Measurements from ENCODE around the gene SETBP1. TPM values are rescaled to one million over a fixed set of nuclear protein-coding genes. Genes with fewer than 3 reads are reported as not detected.

SETBP1 gene
- total and polyA plus RNA-seq, 2 of the 4 experiments (the other 2 are of a cell fraction): 0.19 to 0.36 TPM

- DNase-seq: no peak
- no peak overlapping the region for H2AK9ac ChIP-seq (replicated peaks; ENCODE audit: low read depth, low read length, poor library complexity)
- no peak overlapping the region for H2BK15ac ChIP-seq (ENCODE audit: low read depth, low read length)
- H3K4me3 ChIP-seq (ENCODE audit: insufficient read depth, low read depth, low read length): no peak overlapping the region
- intact Hi-C loops (cut with micrococcal nuclease) (no loop called here), dilution Hi-C loops (cut with HindIII; ENCODE audit: low sequenced_read_pairs, unreplicated experiment) (no loop called here), in situ Hi-C loops (cut with MboI; ENCODE audit: low sequenced_read_pairs) (no loop called here)
- no peak overlapping the region for H4K91ac ChIP-seq (ENCODE audit: insufficient read depth, low read depth, low read length)
- no TSS peak for BruUV-seq (replicated peaks)
- no peak for ATAC-seq (ENCODE audit: low read depth)
- H3K79me1 ChIP-seq (ENCODE audit: low read depth in 1 of 2, low read length in 2 of 2): no peaks in the 10 kb centered on the region
- no peak overlapping the region for H4K5ac ChIP-seq (ENCODE audit: low read depth, low read length)
- H4K20me1 ChIP-seq (ENCODE audit: insufficient read depth, low read length): no peaks in the 10 kb centered on the region
- H2BK5ac ChIP-seq (ENCODE audit: low read depth, low read length, poor library complexity, severe bottlenecking): no peak overlapping the region
- H3K36me3 ChIP-seq (ENCODE audit: control insufficient read depth, insufficient read depth, low read length): no peaks in the 10 kb centered on the region
- H2AK5ac ChIP-seq (ENCODE audit: low read depth, low read length): no peak overlapping the region
- H4K8ac ChIP-seq (ENCODE audit: low read depth in 2 of 2, low read length in 2 of 2): no peak overlapping the region
- no CpG with 5 or more reads among the region's 3 CpGs for WGBS, 2 experiments (ENCODE audit: extremely low coverage in 2 of 2, insufficient read length in 1 of 2)
- H3K9me1 ChIP-seq (ENCODE audit: insufficient read depth, low read length): no peaks in the 10 kb centered on the region
- peaks cover 3% of the 10 kb centered on the region; the same call in 1 of the 2 replicates for H3K4me1 ChIP-seq (ENCODE audit: control insufficient read depth, insufficient read depth, low read length)
- no peak overlapping the region for H3K56ac ChIP-seq (ENCODE audit: extremely low read depth, insufficient read depth, low read length)
- H3K27ac ChIP-seq (ENCODE audit: insufficient read depth, low read length): no peak overlapping the region
- no peak for TF ChIP-seq MXI1 (IDR thresholded peaks at IDR 0.05; ENCODE audit: borderline replicate concordance, low read depth, low read length)
- no peak for TF ChIP-seq RCOR1 (IDR thresholded peaks at IDR 0.05; ENCODE audit: insufficient replicate concordance, low read length)
- no peak for TF ChIP-seq POLR2A (IDR thresholded peaks at IDR 0.05; ENCODE audit: low read depth, low read length)
- no peak for TF ChIP-seq MAZ (IDR thresholded peaks at IDR 0.05; ENCODE audit: borderline replicate concordance, low read depth, low read length)
- no peak for TF ChIP-seq RAD21 (IDR thresholded peaks at IDR 0.05; ENCODE audit: low read length)
- TF ChIP-seq BHLHE40 (IDR thresholded peaks at IDR 0.05; ENCODE audit: low read depth, low read length): no peak
- TF ChIP-seq FOS (IDR thresholded peaks at IDR 0.05; ENCODE audit: low read depth, low read length): no peak
- no peak for TF ChIP-seq NFE2L2 (IDR thresholded peaks at IDR 0.05; ENCODE audit: low read depth, low read length)
- no peak for TF ChIP-seq CHD1 (IDR thresholded peaks at IDR 0.05; ENCODE audit: low read depth, low read length)
- TF ChIP-seq, protein P1, sequence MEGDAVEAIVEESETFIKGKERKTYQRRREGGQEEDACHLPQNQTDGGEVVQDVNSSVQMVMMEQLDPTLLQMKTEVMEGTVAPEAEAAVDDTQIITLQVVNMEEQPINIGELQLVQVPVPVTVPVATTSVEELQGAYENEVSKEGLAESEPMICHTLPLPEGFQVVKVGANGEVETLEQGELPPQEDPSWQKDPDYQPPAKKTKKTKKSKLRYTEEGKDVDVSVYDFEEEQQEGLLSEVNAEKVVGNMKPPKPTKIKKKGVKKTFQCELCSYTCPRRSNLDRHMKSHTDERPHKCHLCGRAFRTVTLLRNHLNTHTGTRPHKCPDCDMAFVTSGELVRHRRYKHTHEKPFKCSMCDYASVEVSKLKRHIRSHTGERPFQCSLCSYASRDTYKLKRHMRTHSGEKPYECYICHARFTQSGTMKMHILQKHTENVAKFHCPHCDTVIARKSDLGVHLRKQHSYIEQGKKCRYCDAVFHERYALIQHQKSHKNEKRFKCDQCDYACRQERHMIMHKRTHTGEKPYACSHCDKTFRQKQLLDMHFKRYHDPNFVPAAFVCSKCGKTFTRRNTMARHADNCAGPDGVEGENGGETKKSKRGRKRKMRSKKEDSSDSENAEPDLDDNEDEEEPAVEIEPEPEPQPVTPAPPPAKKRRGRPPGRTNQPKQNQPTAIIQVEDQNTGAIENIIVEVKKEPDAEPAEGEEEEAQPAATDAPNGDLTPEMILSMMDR (conservative IDR thresholded peaks at IDR 0.05; ENCODE audit: low read depth, low read length): no peak
- no peak for TF ChIP-seq SMC3 (IDR thresholded peaks at IDR 0.05; ENCODE audit: low read depth, low read length)
- TF ChIP-seq, protein P2, sequence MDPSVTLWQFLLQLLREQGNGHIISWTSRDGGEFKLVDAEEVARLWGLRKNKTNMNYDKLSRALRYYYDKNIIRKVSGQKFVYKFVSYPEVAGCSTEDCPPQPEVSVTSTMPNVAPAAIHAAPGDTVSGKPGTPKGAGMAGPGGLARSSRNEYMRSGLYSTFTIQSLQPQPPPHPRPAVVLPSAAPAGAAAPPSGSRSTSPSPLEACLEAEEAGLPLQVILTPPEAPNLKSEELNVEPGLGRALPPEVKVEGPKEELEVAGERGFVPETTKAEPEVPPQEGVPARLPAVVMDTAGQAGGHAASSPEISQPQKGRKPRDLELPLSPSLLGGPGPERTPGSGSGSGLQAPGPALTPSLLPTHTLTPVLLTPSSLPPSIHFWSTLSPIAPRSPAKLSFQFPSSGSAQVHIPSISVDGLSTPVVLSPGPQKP (IDR thresholded peaks at IDR 0.05; ENCODE audit: borderline replicate concordance, low read depth, low read length): no peak
- no peak for TF ChIP-seq CEBPB (IDR thresholded peaks at IDR 0.05; ENCODE audit: low read depth, low read length)
- TF ChIP-seq MAFK (IDR thresholded peaks at IDR 0.05; ENCODE audit: low read depth, low read length): no peak
- no peak overlapping the region for H2BK20ac ChIP-seq (ENCODE audit: low read depth, low read length)
- H3K9ac ChIP-seq (ENCODE audit: low read depth, low read length): no peak overlapping the region
- H3K18ac ChIP-seq (ENCODE audit: low read depth, low read length): no peak overlapping the region
- no peak overlapping the region for H3K4me2 ChIP-seq (ENCODE audit: low read depth, low read length)
- no peak overlapping the region for H2BK120ac ChIP-seq (ENCODE audit: low read depth, low read length)
- ChIA-PET CTCF (no interaction called here), POLR2A (ENCODE audit: unreplicated experiment) (no interaction called here)
- no peak overlapping the region for H2AFZ ChIP-seq (replicated peaks; ENCODE audit: low read length, poor library complexity)
- H3K4ac ChIP-seq (ENCODE audit: low read depth, low read length): no peak overlapping the region
- H3K9me3 ChIP-seq (ENCODE audit: control insufficient read depth, insufficient read depth, low read length): no peaks in the 10 kb centered on the region
- H3K23ac ChIP-seq (ENCODE audit: low read depth, low read length): no peak overlapping the region
- no peak overlapping the region for H3K14ac ChIP-seq (replicated peaks; ENCODE audit: low read depth, low read length)
- H3K27me3 ChIP-seq (ENCODE audit: control insufficient read depth, insufficient read depth, low read length): no peaks in the 10 kb centered on the region
These were observed 125.0 kb downstream of the SETBP1 start for GRCh38 chr18:44805643-44806042.

Measured in IMR-90 (cell line).